ENCODE data around the gene ZWILCH. TPM values are rescaled to one million over a fixed set of nuclear protein-coding genes. Genes with fewer than 3 reads are reported as not detected.

The ZWILCH gene
- total and polyA plus RNA-seq, 10 donors: 3.6 to 12.8 (median 6.4) TPM

- H3K27ac ChIP-seq: no peak overlapping the region
- WGBS, 5 donors: 94 to 98% (median 96%) methylated on average over 6 of the region's 6 CpGs
- peak; percentile 13 for DNase-seq
- no peak for TF ChIP-seq CTCF (IDR thresholded peaks at IDR 0.05 in 8 of 11, conservative IDR thresholded peaks at IDR 0.05 in 3 of 11)
- TF ChIP-seq POLR2AphosphoS5 (IDR thresholded peaks at IDR 0.05): no peak
- no peak for TF ChIP-seq POLR2A (IDR thresholded peaks at IDR 0.05)
- peaks cover 0 to 15% (median 13%) of the 10 kb centered on the region in 8 donors for H3K9me3 ChIP-seq
- H3K27me3 ChIP-seq (replicated peaks in 1 of 7): no peaks in the 10 kb centered on the region
- no peak overlapping the region for H3K4me3 ChIP-seq
- intact Hi-C loops (cut with DNase I; ENCODE audit: low total_unique reads): no loop called here
- H3K36me3 ChIP-seq: no peaks in the 10 kb centered on the region
- no peaks in the 10 kb centered on the region for H3K4me1 ChIP-seq
Observed at GRCh38 chr15:66558271-66558670, 53.1 kb downstream of the ZWILCH start.

DNA sequence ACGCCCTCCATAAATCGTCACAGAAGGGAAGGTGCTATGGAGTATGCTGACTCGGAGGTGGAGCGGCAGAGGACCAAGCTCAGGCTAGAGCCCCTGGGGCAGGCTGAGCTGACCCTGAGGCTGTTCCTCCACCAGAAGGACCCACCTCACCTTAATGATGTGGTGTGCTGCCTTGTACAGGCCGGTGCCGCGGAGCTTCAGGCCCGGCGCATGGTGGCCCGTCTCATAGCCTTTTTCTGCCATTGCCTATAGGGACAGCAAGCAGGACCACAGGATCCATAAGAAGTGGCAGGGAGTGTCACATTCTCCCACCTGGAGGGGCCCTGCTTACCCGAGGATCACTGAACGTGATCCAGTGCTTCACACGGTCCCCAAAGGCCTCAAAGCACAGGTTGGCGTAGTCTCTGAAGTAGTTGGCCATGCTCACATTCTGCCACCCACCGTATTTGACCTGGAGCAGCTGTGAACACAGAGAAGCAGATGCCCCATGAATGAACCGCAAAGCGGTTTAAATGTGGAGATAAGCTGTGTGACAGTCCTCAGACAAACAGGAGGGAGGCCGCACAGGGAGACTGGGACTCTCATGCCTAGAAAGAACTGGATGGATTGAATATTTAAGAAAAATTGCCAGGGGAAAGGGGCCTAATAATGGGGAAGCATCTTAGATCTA lies 55.9 kb downstream of the ZWILCH start:
- peak; percentile 47 for DNase-seq
- Histone ChIP-seq H3K36me3 (no peaks in the 10 kb centered on the region), H3K4me1 (no peaks in the 10 kb centered on the region), H3K4me3 (no peak overlapping the region), H3K9me3 (peaks cover 0 to 6% (median 4%) of the 10 kb centered on the region in 8 donors), H3K27ac (no peak overlapping the region), H3K27me3 (replicated peaks in 1 of 7) (no peaks in the 10 kb centered on the region)
- intact Hi-C loops (cut with DNase I; ENCODE audit: low total_unique reads): no loop called here
- WGBS, 5 donors: 89 to 94% (median 94%) methylated on average over 10 to 18 of the region's 18 CpGs
- no peak for TF ChIP-seq CTCF (IDR thresholded peaks at IDR 0.05 in 8 of 11, conservative IDR thresholded peaks at IDR 0.05 in 3 of 11)
- no peak for TF ChIP-seq POLR2A (IDR thresholded peaks at IDR 0.05)
- no peak for TF ChIP-seq POLR2AphosphoS5 (IDR thresholded peaks at IDR 0.05)

GRCh38 chr15:66563126-66563525 lies 58.0 kb downstream of the ZWILCH start:
- no peak for TF ChIP-seq POLR2AphosphoS5 (IDR thresholded peaks at IDR 0.05)
- no peak for TF ChIP-seq POLR2A (IDR thresholded peaks at IDR 0.05)
- no peak for TF ChIP-seq CTCF (IDR thresholded peaks at IDR 0.05 in 8 of 11, conservative IDR thresholded peaks at IDR 0.05 in 3 of 11)
- WGBS, 5 donors: 89 to 97% (median 91%) methylated on average over 4 of the region's 4 CpGs
- no peak overlapping the region for H3K4me3 ChIP-seq
- no peaks in the 10 kb centered on the region for H3K36me3 ChIP-seq
- H3K4me1 ChIP-seq: peaks cover 0 to 10% (median 3%) of the 10 kb centered on the region in 6 donors
- H3K9me3 ChIP-seq: no peaks in the 10 kb centered on the region
- no peaks in the 10 kb centered on the region for H3K27me3 ChIP-seq (replicated peaks in 1 of 7)
- no peak overlapping the region for H3K27ac ChIP-seq
- DNase-seq: peak; percentile 18
- intact Hi-C loops (cut with DNase I; ENCODE audit: low total_unique reads): no loop called here

DNA sequence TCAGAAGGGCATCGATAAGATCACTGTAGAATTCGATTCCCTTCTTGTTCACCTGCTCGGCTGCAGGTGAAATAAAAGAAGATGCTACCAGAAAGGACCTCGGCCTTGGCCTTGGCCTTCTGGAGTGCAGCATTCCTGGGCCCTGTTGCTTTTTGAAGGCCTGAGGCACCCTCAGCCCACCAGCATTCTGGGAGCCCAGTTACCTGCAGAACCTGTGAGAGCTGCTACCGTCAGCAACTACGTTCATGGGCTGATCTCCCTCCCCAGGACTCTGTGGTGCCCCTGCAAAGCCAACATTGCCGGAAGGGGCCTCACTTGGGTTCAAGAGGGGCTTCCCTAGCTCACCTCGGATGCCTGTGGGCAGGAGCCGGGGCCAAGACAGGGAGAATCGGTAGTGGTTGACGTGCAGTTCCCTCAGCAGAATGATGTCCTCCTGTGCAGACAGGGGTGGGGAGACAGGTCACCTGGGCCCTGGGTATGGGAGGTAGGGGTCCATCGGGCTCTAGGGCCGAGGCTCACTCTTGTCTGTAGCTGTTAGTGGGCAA lies 58.5 kb downstream of the ZWILCH start:
- no peak overlapping the region for H3K4me3 ChIP-seq
- TF ChIP-seq POLR2AphosphoS5 (IDR thresholded peaks at IDR 0.05): no peak
- TF ChIP-seq POLR2A (IDR thresholded peaks at IDR 0.05): no peak
- no peak for TF ChIP-seq CTCF (IDR thresholded peaks at IDR 0.05 in 8 of 11, conservative IDR thresholded peaks at IDR 0.05 in 3 of 11)
- no peak overlapping the region for H3K27ac ChIP-seq
- DNase-seq: peak; percentile 41
- intact Hi-C loops (cut with DNase I; ENCODE audit: low total_unique reads): no loop called here
- peaks cover 0 to 10% (median 3%) of the 10 kb centered on the region in 6 donors for H3K4me1 ChIP-seq
- no peaks in the 10 kb centered on the region for H3K9me3 ChIP-seq
- 90 to 95% (median 94%) methylated on average over 13 of the region's 13 CpGs for WGBS, 5 donors
- no peaks in the 10 kb centered on the region for H3K36me3 ChIP-seq
- H3K27me3 ChIP-seq (replicated peaks in 1 of 7): no peaks in the 10 kb centered on the region
